Measurements from ENCODE around the gene LAMA2.

Gene LAMA2

DNA sequence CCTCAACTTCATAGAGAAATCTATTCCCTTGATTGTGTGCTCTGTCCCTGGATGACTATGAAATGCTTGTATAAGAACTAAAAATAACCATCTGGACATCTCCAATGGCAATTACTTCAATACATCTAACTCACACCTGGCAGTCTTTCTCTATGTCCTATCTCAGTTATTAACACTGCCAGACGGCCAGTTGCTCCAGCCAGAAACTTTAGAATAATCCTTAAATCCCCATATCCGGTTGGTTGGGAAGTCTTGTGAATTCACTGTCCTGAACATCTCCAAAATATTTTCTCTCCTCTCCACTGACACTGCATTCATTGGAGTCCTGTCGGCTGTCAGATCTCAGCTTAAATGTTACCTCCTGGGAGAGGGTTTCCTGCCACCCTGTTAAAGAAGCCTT lies 12.2 kb upstream of the LAMA2 start:
- POLR2A ChIA-PET = no interaction called here
- DNase-seq (ENCODE audit: extremely low spot score) = no peak
- TF ChIP-seq, protein P1, sequence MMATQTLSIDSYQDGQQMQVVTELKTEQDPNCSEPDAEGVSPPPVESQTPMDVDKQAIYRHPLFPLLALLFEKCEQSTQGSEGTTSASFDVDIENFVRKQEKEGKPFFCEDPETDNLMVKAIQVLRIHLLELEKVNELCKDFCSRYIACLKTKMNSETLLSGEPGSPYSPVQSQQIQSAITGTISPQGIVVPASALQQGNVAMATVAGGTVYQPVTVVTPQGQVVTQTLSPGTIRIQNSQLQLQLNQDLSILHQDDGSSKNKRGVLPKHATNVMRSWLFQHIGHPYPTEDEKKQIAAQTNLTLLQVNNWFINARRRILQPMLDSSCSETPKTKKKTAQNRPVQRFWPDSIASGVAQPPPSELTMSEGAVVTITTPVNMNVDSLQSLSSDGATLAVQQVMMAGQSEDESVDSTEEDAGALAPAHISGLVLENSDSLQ (IDR thresholded peaks at IDR 0.05) = no peak
- TF ChIP-seq ELF4 (IDR thresholded peaks at IDR 0.05) (no peak), CTBP1 (IDR thresholded peaks at IDR 0.05; ENCODE audit: borderline replicate concordance) (no peak), ARNT (IDR thresholded peaks at IDR 0.05) (no peak), HDGF (IDR thresholded peaks at IDR 0.05; ENCODE audit: borderline replicate concordance) (no peak), ZNF384 (IDR thresholded peaks at IDR 0.05) (no peak), LEF1 (IDR thresholded peaks at IDR 0.05; ENCODE audit: borderline replicate concordance) (no peak), SP1 (IDR thresholded peaks at IDR 0.05) (no peak), FOXK2 (IDR thresholded peaks at IDR 0.05) (no peak), FOXA1 (IDR thresholded peaks at IDR 0.05) (no peak), NFRKB (IDR thresholded peaks at IDR 0.05) (no peak), TARDBP (IDR thresholded peaks at IDR 0.05) (no peak)
- CTCF ChIA-PET = no interaction called here

- no peak for TF ChIP-seq SUZ12 (IDR thresholded peaks at IDR 0.05)
- TF ChIP-seq BHLHE40 (IDR thresholded peaks at IDR 0.05; ENCODE audit: borderline replicate concordance) = no peak
- TF ChIP-seq LEF1 (IDR thresholded peaks at IDR 0.05; ENCODE audit: borderline replicate concordance) = no peak
- no peak for TF ChIP-seq NFRKB (IDR thresholded peaks at IDR 0.05)
- TF ChIP-seq, protein P1 (IDR thresholded peaks at IDR 0.05) = no peak
- TF ChIP-seq FOXM1 (IDR thresholded peaks at IDR 0.05; ENCODE audit: borderline replicate concordance) = no peak
- TF ChIP-seq ARNT (IDR thresholded peaks at IDR 0.05) = no peak
- TF ChIP-seq L3MBTL2 (conservative IDR thresholded peaks at IDR 0.05) = no peak
- no peak for TF ChIP-seq HDGF (IDR thresholded peaks at IDR 0.05; ENCODE audit: borderline replicate concordance)
- no peak for TF ChIP-seq ELF4 (IDR thresholded peaks at IDR 0.05)
- TF ChIP-seq CTBP1 (IDR thresholded peaks at IDR 0.05; ENCODE audit: borderline replicate concordance) = no peak
- CTCF ChIA-PET = no interaction called here
- POLR2A ChIA-PET = no interaction called here
- DNase-seq (ENCODE audit: extremely low spot score) = no peak
Measured at GRCh38 chr6:128874863-128875262, 8.1 kb upstream of the LAMA2 start.

DNA sequence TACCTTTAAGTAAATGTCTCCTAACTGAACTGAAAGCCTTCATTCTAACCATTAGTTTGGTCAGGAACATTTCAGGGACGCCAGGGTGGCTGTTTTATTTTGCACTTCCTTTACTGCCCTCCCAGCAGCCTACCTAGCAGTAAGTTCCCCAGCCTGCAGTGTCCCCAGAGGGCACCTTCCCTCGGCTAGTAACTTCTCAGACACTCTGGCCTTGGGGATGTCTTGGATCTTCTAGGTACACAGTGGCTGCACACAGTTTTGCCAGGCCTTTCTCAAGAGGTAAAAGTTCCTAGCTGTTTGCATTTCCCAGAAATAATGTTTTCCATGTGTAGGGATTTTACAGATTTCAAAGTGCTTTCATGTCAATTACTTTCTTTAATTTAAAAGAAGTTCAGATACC lies 378 bp upstream of the LAMA2 start:
- CTCF ChIA-PET = no interaction called here
- no peak for TF ChIP-seq HDGF (IDR thresholded peaks at IDR 0.05; ENCODE audit: borderline replicate concordance)
- no peak for TF ChIP-seq L3MBTL2 (conservative IDR thresholded peaks at IDR 0.05)
- POLR2A ChIA-PET = no interaction called here
- DNase-seq (ENCODE audit: extremely low spot score) = peak; percentile 18

GRCh38 chr6:128883906-128884305 lies 968 bp downstream of the LAMA2 start:
- CTCF ChIA-PET = interaction anchor here (0.6 kb wide), 1 partner anchor 491 kb away, joined by 3 read pairs; no protein-coding TSS in a partner anchor
- no peak for DNase-seq (ENCODE audit: extremely low spot score)
- TF ChIP-seq FOXM1 (IDR thresholded peaks at IDR 0.05; ENCODE audit: borderline replicate concordance) (no peak), SUZ12 (IDR thresholded peaks at IDR 0.05) (no peak), HDGF (IDR thresholded peaks at IDR 0.05; ENCODE audit: borderline replicate concordance) (no peak), FOXA1 (IDR thresholded peaks at IDR 0.05) (no peak), ARNT (IDR thresholded peaks at IDR 0.05) (no peak), FOXK2 (IDR thresholded peaks at IDR 0.05) (no peak), TARDBP (IDR thresholded peaks at IDR 0.05) (no peak)
- POLR2A ChIA-PET = no interaction called here

DNA sequence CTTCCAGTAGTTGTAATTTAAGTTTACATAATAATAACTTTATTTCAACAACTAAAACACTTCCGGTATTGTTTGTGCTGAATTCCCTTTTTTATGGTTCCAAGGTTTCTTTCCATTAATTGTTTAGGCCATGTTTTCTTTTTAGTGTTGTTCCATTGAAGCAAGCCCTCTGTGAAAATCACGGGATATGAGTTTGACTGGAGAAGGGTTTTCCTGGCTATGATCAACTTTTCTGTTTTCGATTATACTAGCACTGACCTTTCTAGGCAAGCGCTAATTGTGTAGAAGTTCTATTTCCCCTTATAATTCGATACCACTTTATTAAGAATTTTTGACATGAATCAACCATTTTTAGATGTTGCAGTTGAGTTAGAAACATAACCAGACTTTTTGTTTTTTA lies 2.4 kb downstream of the LAMA2 start:
- ChIA-PET POLR2A (no interaction called here), CTCF (no interaction called here)
- no peak for DNase-seq (ENCODE audit: extremely low spot score)
- TF ChIP-seq HDGF (IDR thresholded peaks at IDR 0.05; ENCODE audit: borderline replicate concordance) (no peak), ZNF384 (IDR thresholded peaks at IDR 0.05) (no peak), LEF1 (IDR thresholded peaks at IDR 0.05; ENCODE audit: borderline replicate concordance) (no peak), FOXM1 (IDR thresholded peaks at IDR 0.05; ENCODE audit: borderline replicate concordance) (no peak), CTBP1 (IDR thresholded peaks at IDR 0.05; ENCODE audit: borderline replicate concordance) (no peak), NFRKB (IDR thresholded peaks at IDR 0.05) (no peak), BHLHE40 (IDR thresholded peaks at IDR 0.05; ENCODE audit: borderline replicate concordance) (no peak), TARDBP (IDR thresholded peaks at IDR 0.05) (no peak), L3MBTL2 (conservative IDR thresholded peaks at IDR 0.05) (no peak), ELF4 (IDR thresholded peaks at IDR 0.05) (no peak), FOXK2 (IDR thresholded peaks at IDR 0.05) (no peak), SUZ12 (IDR thresholded peaks at IDR 0.05) (no peak), SP1 (IDR thresholded peaks at IDR 0.05) (no peak), ARNT (IDR thresholded peaks at IDR 0.05) (no peak), FOXA1 (IDR thresholded peaks at IDR 0.05) (no peak)
- TF ChIP-seq, protein P1 (IDR thresholded peaks at IDR 0.05) = no peak

DNA sequence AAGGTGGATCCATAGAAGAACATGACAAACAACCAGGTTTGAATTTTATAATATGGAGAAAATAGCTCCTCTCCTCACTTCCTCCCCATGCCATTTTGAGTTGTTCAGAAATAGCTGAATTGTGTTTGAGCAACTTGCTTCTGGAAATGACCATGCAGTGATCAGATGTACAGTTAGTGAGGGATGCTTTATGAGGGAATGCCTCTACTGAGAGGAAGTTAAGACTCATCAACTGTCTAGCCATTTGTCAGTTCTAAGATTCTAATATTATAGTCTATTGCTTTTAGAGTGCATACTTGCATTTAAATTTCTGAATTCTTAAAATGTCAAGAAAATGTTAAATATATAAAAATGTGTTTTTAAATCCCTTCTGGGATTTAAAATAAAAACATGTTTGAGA lies 3.8 kb downstream of the LAMA2 start:
- ChIA-PET CTCF (no interaction called here), POLR2A (no interaction called here)
- TF ChIP-seq, protein P1 (IDR thresholded peaks at IDR 0.05) = no peak
- TF ChIP-seq FOXK2 (IDR thresholded peaks at IDR 0.05) (no peak), FOXM1 (IDR thresholded peaks at IDR 0.05; ENCODE audit: borderline replicate concordance) (no peak), LEF1 (IDR thresholded peaks at IDR 0.05; ENCODE audit: borderline replicate concordance) (no peak), SUZ12 (IDR thresholded peaks at IDR 0.05) (no peak), TARDBP (IDR thresholded peaks at IDR 0.05) (no peak), ELF4 (IDR thresholded peaks at IDR 0.05) (no peak), L3MBTL2 (conservative IDR thresholded peaks at IDR 0.05) (no peak), HDGF (IDR thresholded peaks at IDR 0.05; ENCODE audit: borderline replicate concordance) (no peak), FOXA1 (IDR thresholded peaks at IDR 0.05) (no peak)
- no peak for DNase-seq (ENCODE audit: extremely low spot score)
